NK-92 (cell line): ENCODE results near the gene NEK2.

Experiments used
- DNase-seq: peaks from one replicate; lab custom pipeline; 2025; ENCODE audit not compliant: unreplicated experiment; lab: John Stamatoyannopoulos, UW

NEK2 gene

DNA sequence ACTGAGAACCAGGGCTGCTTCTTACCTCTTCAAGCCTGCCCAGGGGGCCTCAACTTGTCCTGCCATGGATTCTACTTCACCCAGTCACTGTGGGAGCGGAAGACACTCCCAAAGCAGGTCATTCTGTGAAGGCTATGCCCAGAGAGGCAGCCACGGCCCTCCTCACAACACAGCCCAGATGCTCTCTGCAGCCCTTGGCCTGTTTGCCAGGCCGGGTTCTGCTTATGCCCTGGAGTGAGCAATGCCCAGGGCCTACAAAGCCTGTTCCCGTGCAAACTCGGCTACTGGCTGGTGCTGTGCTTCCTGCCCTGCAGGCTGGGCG, 62.7 kb downstream of the NEK2 start:
- no peak for DNase-seq
